HG03159 (cell line): ENCODE data around the gene GUK1.
"Not testable (repeated sequence)": the region's sequence is repeated elsewhere in the genome, so short reads cannot be mapped to it uniquely, and the experiment has no call there.

Experiments
- ATAC-seq: cut with Tn5 transposase; IDR thresholded peaks from one replicate; pipeline ENCODE4 v1.9.1; 2021; ENCODE audit warnings: mild to moderate bottlenecking, moderate library complexity; ENCODE audit not compliant: unreplicated experiment

GUK1 gene

DNA sequence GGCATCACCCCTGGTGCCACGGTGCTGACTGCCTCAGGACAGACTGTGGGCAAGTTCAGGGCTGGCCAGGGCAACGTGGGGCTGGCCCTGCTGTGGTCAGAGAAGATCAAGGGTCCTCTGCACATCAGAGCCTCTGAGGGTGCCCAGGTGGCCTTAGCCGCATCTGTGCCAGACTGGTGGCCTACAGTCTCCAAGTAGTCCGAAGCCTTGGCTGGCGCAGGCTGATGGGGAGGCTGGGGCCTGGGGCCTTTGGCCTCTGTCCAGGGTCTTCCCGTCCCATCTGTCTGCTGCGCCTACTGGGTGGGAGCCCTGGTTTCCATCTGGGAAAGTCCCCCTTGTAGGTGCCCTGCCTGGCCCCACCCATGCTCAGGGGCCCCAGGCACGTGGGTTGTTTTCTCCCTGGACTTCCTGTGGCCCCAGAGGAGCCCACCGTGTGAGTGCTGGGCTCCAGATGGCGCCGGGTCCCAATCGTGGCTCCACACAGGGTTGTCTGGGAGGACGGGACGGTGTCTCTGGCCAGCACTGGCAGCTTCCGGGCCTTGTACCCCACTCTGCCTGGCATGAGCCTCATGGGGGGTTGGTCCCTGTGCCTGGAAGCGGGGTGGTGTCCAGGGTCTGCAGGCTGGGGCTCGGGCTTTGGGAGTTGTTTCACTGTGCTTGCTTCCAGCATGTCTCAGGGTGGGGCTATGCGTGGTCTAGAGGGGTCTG lies 35.4 kb downstream of the GUK1 start:
- no peak for ATAC-seq

DNA sequence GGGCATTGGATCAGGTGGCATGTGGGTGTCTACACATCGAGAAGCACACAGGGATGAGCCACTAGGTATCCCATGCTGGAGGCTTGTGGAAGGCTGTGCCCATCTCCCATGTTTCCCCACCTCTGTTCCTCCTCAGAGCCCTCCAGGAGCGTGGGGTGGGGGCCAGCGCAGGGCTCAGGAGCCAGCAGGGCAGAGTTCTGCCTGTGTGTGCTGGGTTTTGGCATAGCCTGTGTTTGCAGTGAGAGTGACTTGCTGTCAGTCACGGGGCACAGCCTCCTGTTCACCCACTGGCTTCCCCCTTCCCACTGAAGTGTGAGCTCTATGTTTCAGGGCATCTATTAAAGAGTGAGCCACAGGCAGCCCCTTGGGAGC lies 35.9 kb downstream of the GUK1 start:
- ATAC-seq = no peak

DNA sequence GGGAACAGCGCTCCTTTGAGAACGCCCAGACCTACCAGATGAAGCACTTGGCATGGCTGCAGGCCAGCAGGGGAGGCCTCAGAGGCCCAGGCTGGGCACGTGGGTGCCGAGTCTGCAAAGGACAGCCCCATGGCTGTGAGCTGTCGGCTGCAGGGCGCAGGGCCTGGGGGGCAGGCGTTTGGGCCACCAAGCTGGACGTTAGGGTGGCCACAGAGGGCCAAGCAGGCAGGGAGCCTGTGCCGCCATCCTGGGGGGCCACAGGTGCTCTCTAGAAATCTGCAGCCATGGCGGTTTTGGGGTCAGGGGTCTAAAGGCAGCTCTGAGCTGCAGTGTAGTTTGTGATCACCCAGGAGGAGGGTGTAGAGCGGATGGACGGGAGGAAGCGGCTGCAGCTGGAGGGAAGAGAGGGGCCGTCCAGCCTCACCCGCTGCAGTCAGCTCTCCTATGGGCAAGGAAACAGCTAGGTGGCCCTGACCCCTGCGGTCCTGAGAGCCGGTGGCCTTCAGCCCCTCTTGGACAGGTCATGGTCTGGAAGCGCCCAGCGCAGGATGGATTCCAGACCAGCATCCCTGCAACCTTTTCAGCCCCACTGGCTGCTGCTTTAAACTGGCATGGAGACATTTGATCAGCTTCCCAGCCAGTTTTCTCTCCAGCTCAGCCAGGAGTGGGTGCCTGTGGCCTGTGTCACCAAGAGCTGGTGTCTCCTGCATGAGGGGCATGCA lies 36.5 kb downstream of the GUK1 start:
- ATAC-seq = no peak

DNA sequence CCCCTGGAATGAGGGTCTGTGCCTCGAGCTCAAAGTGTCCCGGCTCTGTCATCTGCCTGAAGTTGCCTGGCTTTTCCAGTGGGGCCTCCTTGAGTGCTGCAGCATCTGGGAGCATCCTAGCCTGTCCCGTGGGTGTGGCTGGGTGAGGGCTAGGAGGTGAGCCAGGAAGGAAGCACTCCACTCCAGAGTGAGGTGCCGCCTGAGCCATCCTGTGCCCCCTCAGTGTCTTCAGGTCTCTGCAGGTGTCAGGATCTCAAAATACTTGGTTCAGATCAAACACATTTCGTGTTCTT lies 37.0 kb downstream of the GUK1 start:
- no peak for ATAC-seq

DNA sequence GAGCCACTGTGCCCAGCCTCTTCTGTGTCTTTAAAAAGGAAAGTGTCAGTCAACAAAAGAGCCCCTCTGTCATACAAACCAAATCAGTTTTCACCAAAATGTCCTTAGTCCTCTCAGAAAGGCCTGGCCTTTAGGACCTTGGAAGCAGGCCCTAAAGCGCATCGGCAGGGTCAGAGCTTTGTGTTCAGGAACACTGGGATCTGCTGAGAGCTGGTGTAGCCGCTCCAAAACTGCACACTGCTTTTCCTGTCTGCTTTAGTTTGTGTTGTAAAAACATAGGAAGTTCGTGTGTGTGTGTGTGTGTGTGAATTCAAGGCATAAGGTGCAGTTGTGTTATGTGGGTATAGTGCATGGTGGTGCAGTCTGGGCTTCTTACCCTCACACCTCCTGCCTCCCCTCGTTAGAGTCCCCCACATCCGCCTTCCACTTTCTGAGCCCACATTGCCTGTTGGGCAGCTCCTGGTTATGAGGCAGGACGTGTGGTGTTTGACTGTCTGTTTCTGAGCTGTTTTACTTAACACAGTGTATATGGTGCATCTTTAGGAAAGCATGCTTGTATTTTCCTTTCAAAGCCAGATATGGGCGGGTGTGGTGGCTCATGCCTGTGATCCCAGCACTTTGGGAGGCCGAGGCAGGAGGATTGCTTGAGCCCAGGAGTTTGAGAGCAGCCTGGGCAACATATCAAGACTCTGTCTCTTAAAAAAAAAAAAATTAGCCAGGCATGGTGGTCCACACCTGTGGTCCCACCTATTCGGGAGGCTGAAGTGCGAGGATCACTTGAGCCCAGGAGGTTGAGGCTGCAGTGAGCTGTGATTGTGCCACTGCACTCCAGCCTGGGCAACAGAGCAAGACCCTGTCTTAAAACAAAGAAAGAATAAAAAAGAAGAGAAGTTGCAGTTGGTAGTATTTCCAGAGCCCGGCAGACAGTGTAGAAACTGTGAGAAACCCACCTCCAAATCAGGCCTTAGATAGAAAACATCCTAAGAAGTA lies 37.9 kb downstream of the GUK1 start:
- ATAC-seq = no peak

DNA sequence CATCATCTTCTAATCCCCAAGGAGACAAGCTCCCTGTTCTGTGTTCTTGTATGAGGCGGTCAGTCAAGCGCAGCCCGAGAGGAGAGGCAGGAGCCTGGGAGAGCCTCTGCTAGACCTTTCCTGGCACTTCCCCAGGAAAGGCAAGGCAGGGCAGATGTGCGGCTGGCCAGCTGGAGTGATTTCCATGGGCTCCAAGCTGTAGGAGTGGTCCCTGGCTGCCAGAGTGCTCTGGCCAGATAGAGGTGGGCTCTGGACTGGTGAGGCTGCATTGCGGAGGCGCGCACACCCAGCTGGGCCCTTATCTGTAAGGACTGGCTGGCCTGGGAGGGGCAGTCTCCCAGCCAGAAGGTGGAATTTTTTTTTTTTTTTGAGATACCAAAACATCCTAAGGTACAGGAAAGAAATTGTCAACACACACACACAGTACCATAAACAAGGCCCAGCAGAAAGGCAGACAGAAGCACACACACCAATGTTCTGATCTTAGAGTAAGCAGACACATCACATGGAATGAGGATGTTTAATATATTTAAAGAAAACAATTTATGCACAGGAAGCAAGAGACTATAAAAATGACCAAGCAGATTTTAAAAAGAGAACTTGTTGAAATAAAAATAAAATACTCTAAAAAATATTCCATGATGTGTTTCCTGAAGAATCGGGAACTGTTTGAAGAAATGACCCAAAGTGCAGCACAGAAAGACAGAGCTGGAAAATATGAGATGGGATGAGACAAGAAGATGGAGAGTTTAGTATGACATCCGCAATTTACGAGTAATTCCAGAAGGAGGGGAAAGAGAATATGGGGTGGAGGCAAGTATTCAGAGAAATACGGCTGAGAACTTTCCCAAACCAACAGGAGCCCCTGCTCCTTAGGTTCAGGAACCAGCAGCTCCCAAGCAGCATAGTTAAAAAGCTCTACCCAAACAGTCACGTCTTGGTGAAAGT lies 38.9 kb downstream of the GUK1 start:
- no peak for ATAC-seq

DNA sequence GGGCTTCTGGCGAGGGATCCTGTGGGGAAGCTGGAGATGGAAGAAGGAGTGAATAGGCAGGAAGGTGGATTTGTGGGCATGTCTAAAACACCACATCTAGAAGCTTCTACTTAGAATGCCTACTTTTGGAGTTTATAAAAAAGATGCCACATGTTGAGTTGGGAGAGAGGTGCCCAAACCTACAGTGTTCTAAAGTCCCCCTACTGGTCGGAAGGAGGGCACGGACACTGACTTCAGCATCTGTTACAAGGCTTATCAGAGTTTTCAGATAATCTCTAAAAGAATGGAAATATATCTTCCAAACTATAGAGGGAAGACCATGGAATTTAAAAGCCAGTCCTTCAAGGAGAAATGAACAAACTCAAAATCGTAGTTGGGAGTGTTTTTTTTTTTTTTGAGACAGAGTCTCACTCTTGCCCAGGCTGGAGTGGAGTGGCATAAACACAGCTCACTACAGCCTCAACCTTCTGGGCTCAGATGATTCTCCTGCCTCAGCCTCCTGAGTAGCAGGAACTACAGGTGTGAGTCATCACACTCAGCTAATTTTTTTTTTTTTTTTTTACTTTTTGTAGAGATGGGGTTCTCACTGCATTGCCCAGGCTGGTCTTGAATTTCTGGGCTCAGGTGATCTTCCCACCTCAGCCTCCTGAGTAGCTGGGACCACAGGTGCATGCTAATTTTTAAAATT lies 40.3 kb downstream of the GUK1 start:
- ATAC-seq = no peak

DNA sequence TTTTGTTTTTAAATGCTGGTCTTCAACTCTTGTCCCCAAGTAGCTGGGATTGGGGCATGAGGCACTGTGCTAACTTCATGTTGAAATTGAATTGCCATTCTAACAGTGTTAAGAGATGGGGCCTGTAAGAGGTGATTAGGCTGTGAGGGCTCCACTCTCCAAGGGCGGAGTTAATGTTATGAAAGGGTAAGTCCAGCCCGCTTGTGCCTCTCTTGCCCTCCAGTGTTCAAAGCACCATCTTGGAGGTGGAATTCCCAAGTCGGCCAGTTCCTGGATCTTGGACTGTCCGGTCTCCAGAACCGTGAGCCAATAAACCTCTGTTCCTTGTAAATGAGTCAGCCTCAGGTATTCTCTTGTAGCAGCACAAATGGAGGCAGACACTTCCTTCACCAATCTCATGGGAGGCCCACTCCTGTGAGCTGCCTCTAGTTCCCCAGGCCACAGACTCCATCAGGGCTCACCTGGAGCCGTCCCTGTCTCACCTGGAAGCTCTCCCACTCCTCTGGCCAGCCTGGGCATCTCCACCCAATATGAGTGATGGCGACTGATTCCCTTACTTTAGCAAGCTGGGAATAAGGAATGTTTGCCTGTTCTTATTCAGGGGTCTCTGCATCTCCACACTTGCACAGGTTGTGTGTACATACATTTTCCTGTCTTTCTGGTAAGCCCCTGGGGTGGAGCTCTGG lies 41.0 kb downstream of the GUK1 start:
- ATAC-seq = no peak

DNA sequence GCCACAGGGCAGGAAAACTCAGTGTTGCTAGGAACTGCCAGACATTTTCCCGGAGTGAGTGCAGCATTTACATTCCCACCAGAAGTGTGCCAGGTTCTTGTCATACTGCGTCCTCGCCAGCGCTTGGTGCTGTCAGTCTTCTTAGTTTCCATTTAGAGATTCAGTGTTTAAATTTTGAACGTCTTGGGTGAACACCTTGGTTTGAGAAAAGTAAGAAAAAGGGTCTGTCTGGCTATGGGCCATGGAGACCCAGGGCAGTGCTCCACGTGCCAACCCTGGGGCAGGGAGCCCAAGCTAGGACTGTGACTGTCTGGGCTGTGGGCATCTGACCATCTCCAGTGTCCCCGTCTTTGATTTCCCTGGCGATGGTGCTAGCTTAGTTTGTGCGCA lies 41.6 kb downstream of the GUK1 start:
- no peak for ATAC-seq

DNA sequence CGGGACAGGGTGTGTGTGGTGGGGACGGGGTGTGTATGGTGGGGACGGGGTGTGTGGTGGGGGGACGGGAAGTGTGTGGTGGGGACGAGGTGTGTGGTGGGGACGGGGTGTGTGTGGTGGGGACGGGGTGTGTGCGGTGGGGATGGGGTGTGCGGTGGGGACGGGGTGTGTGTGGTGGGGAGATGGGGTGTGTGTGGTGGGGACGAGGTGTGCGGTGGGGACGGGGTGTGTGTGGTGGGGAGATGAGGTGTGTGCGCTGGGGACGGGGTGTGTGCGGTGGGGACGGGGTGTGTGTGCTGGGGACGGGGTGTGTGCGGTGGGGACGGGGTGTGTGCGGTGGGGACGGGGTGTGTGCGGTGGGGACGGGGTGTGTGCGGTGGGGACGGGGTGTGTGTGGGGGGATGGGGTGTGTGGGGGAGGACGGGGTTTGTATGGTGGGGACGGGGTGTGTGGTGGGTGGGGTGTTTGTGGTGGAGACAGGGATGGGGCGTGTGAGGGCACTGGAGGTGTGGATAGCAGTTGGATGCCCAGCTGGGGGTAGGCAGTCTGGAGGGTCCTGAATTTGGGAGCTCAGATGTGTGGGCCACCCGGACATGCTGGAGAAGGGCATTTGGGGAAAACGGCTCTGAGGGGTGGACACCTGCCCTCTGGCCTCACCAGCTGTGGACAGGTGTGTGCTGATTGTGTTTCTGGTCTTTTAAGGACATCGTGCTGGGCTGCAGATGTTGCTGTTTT lies 42.4 kb downstream of the GUK1 start:
- ATAC-seq = no peak

DNA sequence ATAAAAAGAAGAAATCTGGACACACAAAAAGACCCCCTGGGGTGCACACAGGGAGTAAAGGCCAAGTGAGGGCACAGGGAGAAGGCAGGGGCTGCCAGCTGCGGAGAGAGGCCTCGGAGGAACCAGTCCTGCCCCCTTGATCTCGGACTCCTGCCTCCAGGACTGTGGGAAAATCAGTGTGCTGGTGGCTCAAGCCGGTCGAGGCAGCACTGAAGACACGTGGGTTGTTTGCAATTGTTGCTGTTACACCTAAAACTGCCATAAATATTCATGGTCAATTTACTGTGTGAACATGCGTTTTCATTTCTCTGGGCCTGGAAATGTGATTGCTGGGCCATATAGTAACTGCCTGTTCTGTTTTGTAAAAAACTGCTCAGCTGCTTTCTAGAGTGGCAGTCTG lies 44.1 kb downstream of the GUK1 start:
- no peak for ATAC-seq

DNA sequence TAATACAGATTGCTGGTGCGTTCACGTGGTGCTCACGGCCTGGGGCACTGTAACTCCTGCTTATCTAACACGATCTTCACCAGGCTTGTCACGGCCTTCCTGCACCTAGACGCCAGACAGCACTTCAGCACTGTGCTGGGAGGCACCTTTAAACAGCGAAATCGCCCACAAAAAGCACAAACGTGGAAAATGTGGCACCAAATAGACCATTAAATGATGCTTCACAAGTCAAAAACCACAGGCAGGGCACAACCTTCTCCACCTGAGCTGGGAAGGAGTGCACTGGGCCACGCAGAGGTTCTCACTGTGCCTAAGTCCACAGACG lies 45.5 kb downstream of the GUK1 start:
- no peak for ATAC-seq

DNA sequence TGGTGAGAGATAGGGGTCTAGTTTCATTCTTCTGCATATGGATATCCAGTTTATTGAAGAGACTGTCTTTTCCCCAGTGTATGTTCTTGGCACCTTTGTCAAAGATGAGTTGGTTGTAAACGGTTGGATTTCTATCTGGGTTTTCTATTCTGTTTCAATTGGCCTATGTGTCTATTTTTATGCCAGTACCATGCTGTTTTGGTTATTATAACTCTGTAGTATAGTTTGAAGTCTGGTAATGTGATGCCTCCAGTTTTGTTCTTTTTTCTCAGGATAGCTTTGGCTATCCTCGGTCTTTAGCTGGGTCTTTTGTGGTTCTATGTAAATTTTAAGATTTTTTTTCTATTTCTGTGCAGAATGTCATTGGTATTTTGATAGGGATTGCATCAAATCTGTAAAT lies 48.2 kb downstream of the GUK1 start:
- not testable (repeated sequence) for ATAC-seq

DNA sequence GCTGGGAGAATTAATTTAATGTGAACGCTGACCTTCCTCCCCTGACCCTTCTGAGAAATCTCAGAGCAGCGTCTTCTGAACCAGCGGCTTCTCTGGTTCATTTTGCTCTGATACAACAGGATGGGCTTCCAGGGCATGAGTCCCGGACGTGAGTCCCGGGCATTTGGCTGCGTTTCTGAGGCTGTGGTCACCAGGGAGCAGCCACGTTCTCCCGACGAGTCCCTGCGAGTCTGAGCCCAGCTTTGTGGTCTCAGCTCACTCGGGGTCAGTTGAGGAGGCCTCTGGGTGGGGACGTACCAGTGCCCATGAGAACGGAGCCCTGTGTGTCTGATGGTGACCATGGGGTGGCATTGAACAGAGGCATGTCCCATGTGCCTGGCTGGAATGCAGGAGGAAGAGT lies 50.1 kb downstream of the GUK1 start:
- no peak for ATAC-seq

DNA sequence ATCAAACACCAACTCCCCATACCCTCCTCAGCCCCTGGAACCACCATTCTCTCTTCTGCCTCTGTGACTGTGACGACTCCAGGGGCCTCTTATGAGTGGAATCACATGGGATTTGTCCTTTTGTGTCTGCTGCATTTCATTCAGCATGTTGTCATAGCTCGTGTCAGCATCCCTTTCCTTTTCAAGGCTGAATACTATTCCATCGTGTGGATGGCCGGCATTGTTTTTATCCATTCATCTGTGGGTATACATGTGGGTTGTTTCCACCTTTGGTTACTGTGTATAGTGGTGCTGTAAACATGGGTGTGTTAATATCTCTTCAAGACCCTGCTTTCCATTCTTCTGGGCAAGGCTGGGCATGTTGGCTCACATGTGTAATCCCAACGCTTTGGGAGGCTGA lies 50.7 kb downstream of the GUK1 start:
- ATAC-seq = no peak

DNA sequence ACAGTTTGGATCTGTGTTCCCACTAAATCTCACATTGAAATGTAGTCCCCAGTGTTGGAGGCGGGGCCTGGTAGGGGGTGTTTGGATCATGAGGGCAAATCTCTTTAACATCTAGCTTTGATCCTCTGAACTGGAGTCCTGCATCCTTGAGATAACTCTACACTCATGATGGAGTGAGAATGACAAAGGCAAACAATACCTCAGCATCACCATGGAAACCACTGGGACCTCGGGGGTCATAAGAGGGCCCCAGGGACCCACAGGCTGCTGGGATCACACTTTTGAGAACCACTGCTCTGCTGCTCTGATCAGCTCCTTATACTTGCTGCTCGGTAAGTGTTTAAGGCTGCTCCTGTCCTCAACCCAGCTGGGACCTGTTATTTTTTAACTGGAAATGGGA lies 54.4 kb downstream of the GUK1 start:
- ATAC-seq = no peak

DNA sequence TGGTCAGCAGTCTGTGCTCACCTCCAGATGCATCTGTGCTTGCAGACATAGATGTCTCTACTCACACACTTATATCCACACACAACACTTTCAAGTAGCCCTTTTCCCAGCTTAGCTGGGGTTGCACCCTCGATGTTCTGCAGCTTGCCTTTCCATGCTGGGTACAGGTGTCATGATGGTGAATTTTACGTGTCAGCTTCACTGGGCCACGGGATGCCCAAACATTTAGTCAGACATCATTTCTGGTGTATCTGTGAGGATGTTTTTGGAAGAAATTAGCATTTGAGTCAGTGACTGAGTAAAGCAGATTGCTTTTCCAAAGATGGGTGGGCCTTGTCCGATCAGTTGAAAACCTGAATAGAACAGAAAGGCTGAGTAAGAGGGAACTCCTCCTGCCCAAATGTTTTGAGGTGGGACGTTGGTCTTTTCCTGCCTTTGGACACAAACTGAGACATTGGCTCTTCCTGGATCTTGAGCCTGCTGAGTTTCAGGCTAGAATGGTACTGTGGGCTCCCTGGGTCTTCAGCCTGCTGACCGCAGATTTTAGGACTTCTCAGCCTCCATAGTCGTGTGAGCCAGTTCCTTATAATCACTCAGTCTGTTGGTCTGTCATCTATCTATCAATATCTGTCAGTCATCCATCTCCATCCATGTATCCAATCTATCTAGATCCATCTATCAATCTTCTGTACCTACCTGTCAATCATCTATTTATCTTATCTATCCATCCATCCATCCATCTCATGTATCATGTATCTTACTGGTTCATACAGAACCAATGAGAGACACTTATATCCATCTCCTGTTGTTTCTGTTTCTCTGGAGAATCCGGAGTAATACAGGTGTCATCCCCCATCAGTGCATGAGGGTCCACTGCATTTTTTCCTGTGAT lies 55.1 kb downstream of the GUK1 start:
- no peak for ATAC-seq

DNA sequence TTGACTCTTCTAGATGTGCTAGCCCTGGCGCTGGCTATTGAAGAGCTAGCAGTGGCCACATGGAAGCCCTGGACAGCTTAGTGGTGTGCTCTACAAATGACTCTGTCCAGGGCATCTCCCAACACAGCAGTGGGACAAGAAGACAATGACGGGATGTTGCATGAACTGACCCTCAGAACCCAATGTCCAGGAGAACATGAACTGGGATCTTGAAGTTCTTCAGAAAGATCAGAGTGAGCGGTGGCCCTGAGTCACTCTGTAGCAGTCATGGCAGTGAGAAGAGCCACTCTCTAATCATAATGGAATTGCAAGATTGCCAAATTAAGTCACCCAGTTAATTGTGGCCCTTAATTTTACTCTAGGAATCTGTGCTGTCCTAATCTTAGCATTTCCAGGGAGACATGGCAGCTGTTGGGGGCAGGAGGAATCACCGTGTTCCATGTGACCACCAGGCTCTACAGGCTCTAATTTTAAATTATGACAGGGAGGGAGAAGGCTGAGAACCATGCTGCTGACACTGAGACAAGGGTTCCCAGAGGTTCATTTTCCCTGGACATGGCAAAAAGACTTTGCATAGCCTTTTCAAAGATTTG lies 57.6 kb downstream of the GUK1 start:
- ATAC-seq = no peak
